Right lung (tissue), 10 donors: ENCODE measurements around the gene NAT16. TPM values are rescaled to one million over a fixed set of nuclear protein-coding genes. Genes with fewer than 3 reads are reported as not detected.
"Not testable (repeated sequence)": the region's sequence is repeated elsewhere in the genome, so short reads cannot be mapped to it uniquely, and the experiment has no call there.

Source experiments
- DNase-seq, 2 donors: peaks; one replicate each; pipeline ENCODE4 v3.0.0-alpha.2; 2013
- long read RNA-seq, 8 donors: transcript quantifications; one replicate each; lab custom pipeline, GENCODE V29; 2026
- polyA plus RNA-seq, 5 donors: library from polyadenylated mRNA; unstranded; fragments of 120-200 nt; gene quantifications; one replicate each; pipeline versions ENCODE4 v1.2.1 to v1.2.3, GENCODE V29; 2013; ENCODE audit warnings: inconsistent platforms in 1 of 5, low replicate concordance in 1 of 5; ENCODE audit not compliant: insufficient read length in 5 of 5, insufficient read depth in 1 of 5

The NAT16 gene
- under 1 TPM in 3 of 5 donors, not detected in 2; 0.05 to 0.12 (median 0.08) TPM for polyA plus RNA-seq
- long read RNA-seq, donor 1 = 0 reads
- long read RNA-seq, donor 2 = 0 reads
- long read RNA-seq, donor 3 = 0 reads
- long read RNA-seq, donor 4 = 0 reads
- long read RNA-seq, donor 5 = 0 reads
- long read RNA-seq, donor 6 = 0 reads
- long read RNA-seq, donor 7 = 0 reads
- long read RNA-seq, donor 8 = 0 reads

- no peak for DNase-seq
Observed at GRCh38 chr7:101180130-101180755, at the start of gene NAT16. Gene NAT16 (minus strand): TSS chr7:101180293. CDS start chr7:101174807, 5,486 bp downstream.

GRCh38 chr7:101226721-101227120 is 46.6 kb upstream of the NAT16 start:
- no peak for DNase-seq

- DNase-seq = no peak
Observed at GRCh38 chr7:101225650-101226049, 45.6 kb upstream of the NAT16 start.

GRCh38 chr7:101223528-101223927 is 43.4 kb upstream of the NAT16 start:
- no peak for DNase-seq

- no peak for DNase-seq
Observed at GRCh38 chr7:101222275-101222830, 42.3 kb upstream of the NAT16 start.

- DNase-seq = no peak
Observed at GRCh38 chr7:101220295-101220694, 40.2 kb upstream of the NAT16 start.

- DNase-seq = no peak
Observed at GRCh38 chr7:101218236-101219125, 38.4 kb upstream of the NAT16 start.

GRCh38 chr7:101217388-101218235 is 37.5 kb upstream of the NAT16 start, which contains the start of the genes PLOD3 and ZNHIT1:
Gene PLOD3 (minus strand): TSS chr7:101217581. CDS start chr7:101217274, 307 bp downstream.
Gene ZNHIT1 (plus strand): TSS chr7:101218165. CDS start chr7:101218196, 31 bp downstream.
- peak; percentile 95 to 98 for DNase-seq

GRCh38 chr7:101216860-101217387 is 36.8 kb upstream of the NAT16 start:
- DNase-seq = no peak

GRCh38 chr7:101216001-101216859 is 36.1 kb upstream of the NAT16 start:
- DNase-seq = no peak

GRCh38 chr7:101212014-101212413 is 31.9 kb upstream of the NAT16 start:
- DNase-seq = no peak

- no peak for DNase-seq
Observed at GRCh38 chr7:101211501-101211900, 31.4 kb upstream of the NAT16 start.

GRCh38 chr7:101210143-101210542 is 30.1 kb upstream of the NAT16 start:
- no peak for DNase-seq

- DNase-seq = no peak
Observed at GRCh38 chr7:101208794-101209193, 28.7 kb upstream of the NAT16 start.

GRCh38 chr7:101207459-101207858 is 27.4 kb upstream of the NAT16 start:
- DNase-seq = no peak

GRCh38 chr7:101206665-101207042 is 26.6 kb upstream of the NAT16 start:
- DNase-seq = no peak

GRCh38 chr7:101205901-101206664 is 26.0 kb upstream of the NAT16 start:
- DNase-seq = no peak

GRCh38 chr7:101203740-101204738 is 23.9 kb upstream of the NAT16 start:
- not testable (repeated sequence) for DNase-seq
